Transverse colon (tissue), 4 donors: ENCODE data around the gene DENND11. TPM values are rescaled to one million over a fixed set of nuclear protein-coding genes. Genes with fewer than 3 reads are reported as not detected.

Source experiments
- DNase-seq: peaks from one replicate; pipeline ENCODE4 v3.0.0-alpha.2; 2019
- H3K27ac ChIP-seq, 4 donors: fragments of 200-600 bp; sonication (generic); 2 replicates each; pipeline ENCODE4 v1.5.1; 2016 to 2018; ENCODE audit warnings: inconsistent platforms in 4 of 4
- H3K27me3 ChIP-seq: fragments of 200-600 bp; sonication (generic); 2 replicates; pipeline ENCODE4 v1.5.1; 2017; ENCODE audit warnings: inconsistent platforms
- H3K36me3 ChIP-seq, 4 donors: fragments of 200-600 bp; sonication (generic); 2 replicates each; pipeline ENCODE4 v1.5.1; 2017 to 2019; ENCODE audit warnings: inconsistent platforms in 4 of 4
- H3K4me1 ChIP-seq, 4 donors: fragments of 200-600 bp; sonication (generic); 2 replicates each; pipeline ENCODE4 v1.5.1; 2017 to 2020; ENCODE audit warnings: inconsistent platforms in 4 of 4
- H3K4me3 ChIP-seq, 4 donors: fragments of 200-600 bp; sonication (generic); 1 replicate in 1 of 4; 2 replicates in 3 of 4; pipeline versions ENCODE4 v1.5.1 to v1.6.1; 2017 to 2019; ENCODE audit warnings: inconsistent platforms in 4 of 4
- H3K9me3 ChIP-seq, 2 donors: fragments of 200-600 bp; sonication (generic); 2 replicates each; pipeline ENCODE4 v1.5.1; 2017 to 2019; ENCODE audit warnings: inconsistent platforms in 2 of 2
- EP300 ChIP-seq: sonication (generic); formaldehyde crosslinking; IDR thresholded peaks from one replicate; pipeline ENCODE4 v1.6.1; 2017; ENCODE audit warnings: antibody characterized with exemption, low read depth
- POLR2A ChIP-seq: fragments of 450-650 bp; IDR thresholded peaks from one replicate; pipeline ENCODE4 v1.6.1; 2016; ENCODE audit warnings: antibody characterized with exemption, mild to moderate bottlenecking, moderate library complexity
- POLR2AphosphoS5 ChIP-seq, 3 donors: sonication (generic); formaldehyde crosslinking; IDR thresholded peaks; one replicate each; pipeline ENCODE4 v1.6.1; 2016; ENCODE audit warnings: antibody characterized with exemption in 3 of 3
- WGBS, 2 donors: methylation state at CpG; one replicate each; pipeline ENCODE4 v1.1.5; 2018; ENCODE audit warnings: low coverage in 1 of 2; 5-methylcytosine and 5-hydroxymethylcytosine counted together
- in situ Hi-C, 4 donors: fragments of 200-750 bp; cut with MboI; loops; one replicate each; pipeline versions ENCODE4 v1.15.0 to v1.15.1; 2017; ENCODE audit warnings: low sequenced_read_pairs in 3 of 4, low pct_ligation_motif_present in 1 of 4, low pct_unique_long_range_greater_than_20kb in 1 of 4
- intact Hi-C: fragments of 100-400 bp; cut with DNase I; formaldehyde crosslinking; loops from one replicate; pipeline ENCODE4 v1.15.1; 2023; ENCODE audit warnings: low total_unique reads
- total RNA-seq, 4 donors: library from RNA; depleted of rRNA; stranded (reverse); fragments of >200 nt; gene quantifications; one replicate each; pipeline ENCODE4 v1.1.0, GENCODE V29; 2016
- TF ChIP-seq, protein P1 (sequence below), 5 experiments: fragments of 200-600 bp in 3 of 5; fragments of 450-650 bp in 2 of 5; sonication (generic) in 3 of 5; IDR thresholded peaks; 1 replicate in 2 of 5; 2 replicates in 3 of 5; pipeline ENCODE4 v1.5.1; 2016 to 2017; ENCODE audit warnings: antibody characterized with exemption in 5 of 5, inconsistent platforms in 3 of 5, mild to moderate bottlenecking in 2 of 5, moderate library complexity in 1 of 5

Gene DENND11
- total RNA-seq, 4 donors from 2014 or later, result 13.1 to 43.8 (median 30.7) TPM

GRCh38 chr7:141712603-141713255 lies 10.8 kb upstream of the DENND11 start:
- H3K27me3 ChIP-seq, result no peaks in the 10 kb centered on the region
- no peaks in the 10 kb centered on the region for H3K4me1 ChIP-seq
- H3K4me3 ChIP-seq, result no peak overlapping the region
- WGBS, 2 donors, result 80 to 88% methylated on average over 4 to 5 of the region's 5 CpGs
- intact Hi-C loops, result no loop called here
- no peak for DNase-seq
- no peak for TF ChIP-seq POLR2A
- TF ChIP-seq, protein P1, sequence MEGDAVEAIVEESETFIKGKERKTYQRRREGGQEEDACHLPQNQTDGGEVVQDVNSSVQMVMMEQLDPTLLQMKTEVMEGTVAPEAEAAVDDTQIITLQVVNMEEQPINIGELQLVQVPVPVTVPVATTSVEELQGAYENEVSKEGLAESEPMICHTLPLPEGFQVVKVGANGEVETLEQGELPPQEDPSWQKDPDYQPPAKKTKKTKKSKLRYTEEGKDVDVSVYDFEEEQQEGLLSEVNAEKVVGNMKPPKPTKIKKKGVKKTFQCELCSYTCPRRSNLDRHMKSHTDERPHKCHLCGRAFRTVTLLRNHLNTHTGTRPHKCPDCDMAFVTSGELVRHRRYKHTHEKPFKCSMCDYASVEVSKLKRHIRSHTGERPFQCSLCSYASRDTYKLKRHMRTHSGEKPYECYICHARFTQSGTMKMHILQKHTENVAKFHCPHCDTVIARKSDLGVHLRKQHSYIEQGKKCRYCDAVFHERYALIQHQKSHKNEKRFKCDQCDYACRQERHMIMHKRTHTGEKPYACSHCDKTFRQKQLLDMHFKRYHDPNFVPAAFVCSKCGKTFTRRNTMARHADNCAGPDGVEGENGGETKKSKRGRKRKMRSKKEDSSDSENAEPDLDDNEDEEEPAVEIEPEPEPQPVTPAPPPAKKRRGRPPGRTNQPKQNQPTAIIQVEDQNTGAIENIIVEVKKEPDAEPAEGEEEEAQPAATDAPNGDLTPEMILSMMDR (IDR thresholded peaks at IDR 0.05), result no peak
- TF ChIP-seq EP300, result no peak
- no peak overlapping the region for H3K27ac ChIP-seq
- H3K9me3 ChIP-seq, result no peaks in the 10 kb centered on the region
- H3K36me3 ChIP-seq, result no peaks in the 10 kb centered on the region
- in situ Hi-C loops, result no loop called here

DNA sequence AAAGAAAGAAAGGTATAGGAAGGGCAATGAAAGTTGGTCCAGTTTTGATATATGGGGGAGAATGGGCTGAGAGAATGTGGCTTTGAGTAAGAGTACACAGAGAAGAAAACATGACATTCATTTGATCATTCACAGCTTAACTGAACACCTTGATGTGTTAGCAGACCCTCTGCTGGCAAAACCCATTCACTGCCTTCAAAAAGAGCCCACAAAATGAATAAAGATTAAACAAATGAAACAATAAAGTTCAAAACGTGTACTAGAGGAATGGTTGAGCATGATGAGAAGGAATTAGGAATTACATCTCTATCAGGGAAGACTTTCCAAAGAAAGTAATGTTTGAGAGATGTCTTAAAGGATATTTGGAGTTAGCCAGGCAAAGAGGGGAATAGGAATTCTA lies 8.3 kb upstream of the DENND11 start:
- peaks cover 0 to 14% (median 6%) of the 10 kb centered on the region in 4 donors for H3K4me1 ChIP-seq
- no peak for TF ChIP-seq EP300
- no peak for TF ChIP-seq POLR2A
- TF ChIP-seq, protein P1 (IDR thresholded peaks at IDR 0.05), result no peak
- TF ChIP-seq POLR2AphosphoS5 (IDR thresholded peaks at IDR 0.05), result no peak
- in situ Hi-C loops, result no loop called here
- no peaks in the 10 kb centered on the region for H3K27me3 ChIP-seq
- H3K27ac ChIP-seq, result no peak overlapping the region
- DNase-seq, result no peak
- intact Hi-C loops, result no loop called here
- WGBS, 2 donors, result 23% methylated on average over 1 of the region's 1 CpG; no CpG with 5 or more reads in 1 of the 2 donors
- H3K36me3 ChIP-seq, result no peaks in the 10 kb centered on the region
- H3K9me3 ChIP-seq, result no peaks in the 10 kb centered on the region
- no peak overlapping the region for H3K4me3 ChIP-seq

DNA sequence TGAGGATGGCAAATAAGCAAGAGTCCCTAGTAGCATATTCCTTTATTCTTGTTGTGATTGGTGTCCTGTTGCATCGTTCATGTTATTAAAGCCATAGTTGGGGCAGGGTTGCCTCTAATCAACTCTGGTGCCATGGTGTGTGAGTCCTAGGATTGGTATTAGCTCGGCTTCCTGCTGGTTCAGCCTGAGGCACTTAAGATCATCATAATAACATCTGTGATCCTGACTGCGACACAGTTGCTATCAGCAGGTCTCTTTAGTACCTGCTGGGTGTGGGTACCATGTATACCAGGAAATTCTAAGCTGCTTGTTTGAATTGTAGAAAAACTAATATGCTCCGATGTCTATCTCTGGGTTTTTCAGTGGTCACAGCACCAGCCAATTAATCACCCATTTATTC lies 7.8 kb upstream of the DENND11 start:
- Histone ChIP-seq H3K4me1 (peaks cover 0 to 18% (median 6%) of the 10 kb centered on the region in 4 donors), H3K36me3 (no peaks in the 10 kb centered on the region), H3K27ac (no peak overlapping the region), H3K9me3 (no peaks in the 10 kb centered on the region), H3K27me3 (no peaks in the 10 kb centered on the region), H3K4me3 (no peak overlapping the region)
- TF ChIP-seq POLR2A (no peak), EP300 (no peak), POLR2AphosphoS5 (IDR thresholded peaks at IDR 0.05) (no peak)
- TF ChIP-seq, protein P1 (IDR thresholded peaks at IDR 0.05), result no peak
- no peak for DNase-seq
- WGBS, 2 donors, result 20 to 94% methylated on average over 1 to 4 of the region's 4 CpGs
- in situ Hi-C loops, result no loop called here
- intact Hi-C loops, result no loop called here

GRCh38 chr7:141709318-141709717 lies 7.4 kb upstream of the DENND11 start:
- Histone ChIP-seq H3K4me1 (peaks cover 0 to 22% (median 6%) of the 10 kb centered on the region in 4 donors), H3K4me3 (no peak overlapping the region), H3K9me3 (no peaks in the 10 kb centered on the region), H3K27me3 (no peaks in the 10 kb centered on the region), H3K27ac (no peak overlapping the region), H3K36me3 (no peaks in the 10 kb centered on the region)
- no peak for DNase-seq
- in situ Hi-C loops (no loop called here), intact Hi-C loops (no loop called here)
- 79 to 96% methylated on average over 2 of the region's 2 CpGs for whole genome bisulfite sequencing, 2 donors
- no peak for TF ChIP-seq EP300
- TF ChIP-seq, protein P1 (IDR thresholded peaks at IDR 0.05), result no peak
